Activated naive CD8-positive, alpha-beta T cell (primary cell): Measurements from ENCODE around the gene PAPLN.

ENCODE experiments used
- H3K27ac Mint-ChIP-seq: one replicate; pipeline ENCODE4 v1.8.0; 2021; ENCODE audit warnings: mixed read lengths
- H3K27me3 Mint-ChIP-seq: one replicate; pipeline ENCODE4 v1.8.0; 2021; ENCODE audit warnings: mixed read lengths
- H3K36me3 Mint-ChIP-seq: one replicate; pipeline ENCODE4 v1.8.0; 2021; ENCODE audit warnings: mixed read lengths
- H3K4me1 Mint-ChIP-seq: one replicate; pipeline ENCODE4 v1.8.0; 2021; ENCODE audit warnings: low read depth, mixed read lengths
- H3K4me3 Mint-ChIP-seq: one replicate; pipeline ENCODE4 v1.8.0; 2021; ENCODE audit warnings: mild to moderate bottlenecking, mixed read lengths
- H3K9me3 Mint-ChIP-seq: one replicate; pipeline ENCODE4 v1.8.0; 2021; ENCODE audit warnings: low read depth, mixed read lengths

Gene PAPLN

DNA sequence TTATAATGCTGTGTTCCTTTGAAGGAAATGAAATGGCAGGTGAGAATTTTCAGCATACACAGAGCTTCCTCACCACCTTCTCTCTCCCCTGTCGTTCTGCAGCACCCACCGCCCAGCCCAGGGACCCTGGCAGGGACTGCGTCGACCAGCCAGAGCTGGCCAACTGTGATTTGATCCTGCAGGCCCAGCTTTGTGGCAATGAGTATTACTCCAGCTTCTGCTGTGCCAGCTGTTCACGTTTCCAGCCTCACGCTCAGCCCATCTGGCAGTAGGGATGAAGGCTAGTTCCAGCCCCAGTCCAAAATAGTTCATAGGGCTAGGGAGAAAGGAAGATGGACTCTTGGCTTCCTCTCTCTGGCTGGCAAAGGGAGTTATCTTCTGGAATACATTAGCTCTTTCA lies 35.1 kb downstream of the PAPLN start:
- Mint-ChIP-seq H3K9me3 (no peaks in the 10 kb centered on the region), H3K27ac (no peak overlapping the region), H3K36me3 (peaks cover 10% of the 10 kb centered on the region), H3K4me1 (peaks cover 12% of the 10 kb centered on the region), H3K4me3 (no peak overlapping the region), H3K27me3 (peaks cover 7% of the 10 kb centered on the region)

DNA sequence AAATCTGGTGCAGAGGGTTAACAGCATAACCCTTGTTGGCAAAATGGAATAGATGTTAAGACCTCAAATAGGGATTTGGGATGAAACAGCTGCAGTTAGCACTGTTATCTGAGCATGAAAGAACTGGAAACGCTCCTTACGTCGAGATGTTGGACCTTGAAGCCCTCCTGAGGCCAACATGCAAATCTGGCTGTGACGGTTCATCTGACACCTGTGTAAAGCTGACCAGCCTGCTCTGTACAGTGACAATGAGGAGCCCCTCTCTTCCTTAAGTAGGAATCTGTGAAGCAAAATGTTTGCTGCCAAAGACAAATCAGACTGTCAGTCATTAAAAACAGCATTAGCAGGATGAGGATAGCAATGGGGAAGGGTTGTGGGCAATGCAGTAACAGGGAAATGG lies 36.5 kb downstream of the PAPLN start:
- Mint-ChIP-seq H3K4me1 (peaks cover 12% of the 10 kb centered on the region), H3K9me3 (no peaks in the 10 kb centered on the region), H3K36me3 (peaks cover 10% of the 10 kb centered on the region), H3K4me3 (no peak overlapping the region), H3K27me3 (peaks cover 7% of the 10 kb centered on the region), H3K27ac (no peak overlapping the region)

- H3K36me3 Mint-ChIP-seq: peaks cover 17% of the 10 kb centered on the region
- H3K27me3 Mint-ChIP-seq: no peaks in the 10 kb centered on the region
- no peak overlapping the region for H3K4me3 Mint-ChIP-seq
Observed at GRCh38 chr14:73276836-73277235, 39.5 kb downstream of the PAPLN start.

DNA sequence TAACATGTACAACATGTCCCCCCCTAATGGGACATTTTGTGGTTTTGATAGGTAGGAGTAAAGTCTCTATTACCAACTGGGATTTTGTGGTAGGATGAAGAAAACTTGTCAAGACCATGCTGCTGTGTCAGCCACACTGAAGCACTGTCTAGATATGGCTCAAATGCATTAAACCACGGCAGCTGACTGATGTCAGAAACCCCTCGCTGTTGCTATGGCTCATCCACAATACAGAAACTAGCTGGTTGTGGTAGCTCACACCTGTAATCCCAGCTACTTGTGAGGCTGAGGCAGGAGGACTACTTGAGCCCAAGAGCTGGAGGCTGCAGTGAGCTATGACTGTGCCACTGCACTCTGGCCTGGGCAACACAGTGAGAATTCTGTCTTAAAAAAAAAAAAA lies 40.1 kb downstream of the PAPLN start:
- Mint-ChIP-seq H3K36me3 (peaks cover 17% of the 10 kb centered on the region), H3K27ac (no peak overlapping the region), H3K9me3 (no peaks in the 10 kb centered on the region), H3K4me1 (no peaks in the 10 kb centered on the region), H3K4me3 (no peak overlapping the region), H3K27me3 (no peaks in the 10 kb centered on the region)

More at GRCh38 chr14:73276836-73277235, 39.5 kb downstream of the PAPLN start:
- Mint-ChIP-seq H3K9me3 (no peaks in the 10 kb centered on the region), H3K4me1 (no peaks in the 10 kb centered on the region), H3K27ac (no peak overlapping the region)

GRCh38 chr14:73280903-73281302 lies 43.6 kb downstream of the PAPLN start:
- Mint-ChIP-seq H3K36me3 (peaks cover 16% of the 10 kb centered on the region), H3K27ac (no peak overlapping the region), H3K4me1 (peaks cover 2% of the 10 kb centered on the region), H3K9me3 (no peaks in the 10 kb centered on the region), H3K27me3 (no peaks in the 10 kb centered on the region), H3K4me3 (no peak overlapping the region)

DNA sequence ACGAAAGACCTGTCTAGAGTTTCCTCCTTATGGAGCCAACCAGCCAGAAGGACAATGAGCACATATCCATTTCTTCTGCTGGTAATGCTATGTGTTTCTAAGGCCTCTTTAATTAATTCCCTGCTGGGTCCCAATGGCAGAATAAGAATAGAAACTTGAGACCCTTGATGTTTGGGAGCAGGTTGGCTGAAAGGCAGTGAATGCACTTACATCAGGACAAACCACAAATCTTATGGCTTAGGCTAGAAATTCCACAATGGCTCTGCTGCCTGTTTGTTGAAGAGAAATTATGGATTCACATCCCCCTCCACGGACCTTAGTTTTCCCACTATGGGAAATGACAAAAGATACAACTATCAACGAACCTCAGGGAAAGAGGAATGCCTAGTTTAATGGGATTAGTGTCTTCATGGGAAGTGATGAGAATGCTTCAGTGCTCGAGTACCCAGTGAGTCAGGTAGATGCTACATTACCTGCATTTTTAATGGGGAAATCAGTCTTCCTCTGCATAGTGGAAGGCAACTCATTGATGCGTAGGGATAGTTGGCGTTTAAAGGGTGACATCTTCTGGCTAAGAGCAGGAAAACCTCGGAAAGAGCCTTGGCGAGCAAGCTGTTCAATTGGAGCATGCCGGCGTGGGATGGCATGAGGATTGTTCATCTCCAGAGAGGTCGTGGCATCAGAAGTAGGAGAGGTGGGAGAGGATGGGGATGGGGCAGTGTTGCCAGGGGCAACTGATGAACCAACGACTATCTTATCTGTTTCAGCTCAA lies 46.5 kb downstream of the PAPLN start:
- peaks cover 14% of the 10 kb centered on the region for H3K36me3 Mint-ChIP-seq
- H3K9me3 Mint-ChIP-seq: no peaks in the 10 kb centered on the region
- H3K27ac Mint-ChIP-seq: no peak overlapping the region
- H3K4me3 Mint-ChIP-seq: no peak overlapping the region
- peaks cover 2% of the 10 kb centered on the region for H3K4me1 Mint-ChIP-seq
- H3K27me3 Mint-ChIP-seq: no peaks in the 10 kb centered on the region

DNA sequence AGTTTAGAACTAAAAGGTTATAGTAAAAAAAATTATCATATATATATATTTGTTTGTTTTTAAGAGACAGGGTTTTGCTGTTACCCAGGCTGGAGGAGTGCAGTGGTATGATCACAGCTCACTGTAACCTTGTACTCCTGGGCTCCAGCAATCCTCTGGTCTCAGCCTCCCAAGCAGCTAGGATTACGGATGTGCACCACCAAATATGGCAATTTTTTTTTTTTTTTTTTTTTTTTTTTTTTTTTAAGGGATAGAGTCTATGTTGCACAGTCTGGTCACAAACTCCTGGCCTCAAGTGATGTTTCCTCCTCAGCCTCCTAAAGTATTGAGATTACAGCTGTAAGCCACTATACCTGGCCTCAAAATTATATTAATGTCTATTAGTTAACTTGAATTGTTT lies 48.7 kb downstream of the PAPLN start:
- H3K4me3 Mint-ChIP-seq: no peak overlapping the region

GRCh38 chr14:73286598-73286997 lies 49.3 kb downstream of the PAPLN start:
- H3K9me3 Mint-ChIP-seq: no peaks in the 10 kb centered on the region
- no peak overlapping the region for H3K27ac Mint-ChIP-seq
- H3K4me1 Mint-ChIP-seq: peaks cover 16% of the 10 kb centered on the region
- peaks cover 11% of the 10 kb centered on the region for H3K36me3 Mint-ChIP-seq
- H3K4me3 Mint-ChIP-seq: no peak overlapping the region
- no peaks in the 10 kb centered on the region for H3K27me3 Mint-ChIP-seq

More for the DNA sequence above, 48.7 kb downstream of the PAPLN start:
- H3K27ac Mint-ChIP-seq: no peak overlapping the region
- H3K9me3 Mint-ChIP-seq: no peaks in the 10 kb centered on the region
- peaks cover 11% of the 10 kb centered on the region for H3K36me3 Mint-ChIP-seq
- H3K27me3 Mint-ChIP-seq: no peaks in the 10 kb centered on the region
- H3K4me1 Mint-ChIP-seq: peaks cover 16% of the 10 kb centered on the region

GRCh38 chr14:73287071-73287470 lies 49.8 kb downstream of the PAPLN start:
- H3K27ac Mint-ChIP-seq: no peak overlapping the region
- H3K4me3 Mint-ChIP-seq: no peak overlapping the region
- H3K9me3 Mint-ChIP-seq: no peaks in the 10 kb centered on the region
- H3K36me3 Mint-ChIP-seq: peaks cover 11% of the 10 kb centered on the region
- H3K4me1 Mint-ChIP-seq: peaks cover 19% of the 10 kb centered on the region
- H3K27me3 Mint-ChIP-seq: no peaks in the 10 kb centered on the region

DNA sequence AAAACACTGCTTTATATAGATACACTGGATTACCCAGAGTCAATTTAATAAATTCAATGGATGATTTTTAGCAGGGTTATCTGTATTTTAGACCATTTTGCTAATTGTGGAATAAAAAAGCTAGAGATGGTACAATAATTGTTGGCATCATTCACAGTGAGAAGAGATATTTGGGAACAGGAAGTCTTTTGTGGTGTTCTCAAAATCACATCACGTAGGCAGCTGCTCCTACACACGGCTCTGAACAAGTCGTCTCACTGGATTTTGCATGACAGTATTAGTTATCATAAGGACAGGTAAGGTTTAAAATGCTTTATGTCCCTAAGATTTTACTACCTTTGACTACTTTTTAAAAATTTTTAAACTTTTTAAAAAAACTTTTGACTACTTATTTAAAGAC lies 52.0 kb downstream of the PAPLN start:
- Mint-ChIP-seq H3K4me3 (no peak overlapping the region), H3K36me3 (peaks cover 16% of the 10 kb centered on the region), H3K27me3 (no peaks in the 10 kb centered on the region), H3K4me1 (peaks cover 21% of the 10 kb centered on the region), H3K9me3 (no peaks in the 10 kb centered on the region), H3K27ac (no peak overlapping the region)

DNA sequence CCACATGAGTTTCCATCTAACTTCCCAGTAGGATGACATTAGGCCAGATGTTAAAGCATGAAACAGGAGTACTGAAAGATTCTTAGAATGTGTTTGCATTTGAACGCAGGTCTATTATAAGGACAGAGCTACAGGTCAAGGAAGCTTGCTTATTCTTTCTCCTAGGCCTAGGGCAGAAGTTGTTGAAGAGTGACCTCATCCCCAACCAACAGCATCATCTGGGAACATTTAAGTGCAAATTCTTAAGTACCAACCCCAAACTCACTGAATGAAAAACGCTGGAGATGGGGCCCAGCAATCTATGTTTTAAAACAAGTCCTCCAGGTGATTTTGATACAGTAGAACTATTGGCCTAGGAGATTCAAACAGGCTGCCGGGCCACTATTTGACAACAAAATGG lies 52.4 kb downstream of the PAPLN start:
- H3K36me3 Mint-ChIP-seq: peaks cover 16% of the 10 kb centered on the region
- no peak overlapping the region for H3K4me3 Mint-ChIP-seq
- H3K27ac Mint-ChIP-seq: no peak overlapping the region
- no peaks in the 10 kb centered on the region for H3K27me3 Mint-ChIP-seq
- peaks cover 21% of the 10 kb centered on the region for H3K4me1 Mint-ChIP-seq
- no peaks in the 10 kb centered on the region for H3K9me3 Mint-ChIP-seq

DNA sequence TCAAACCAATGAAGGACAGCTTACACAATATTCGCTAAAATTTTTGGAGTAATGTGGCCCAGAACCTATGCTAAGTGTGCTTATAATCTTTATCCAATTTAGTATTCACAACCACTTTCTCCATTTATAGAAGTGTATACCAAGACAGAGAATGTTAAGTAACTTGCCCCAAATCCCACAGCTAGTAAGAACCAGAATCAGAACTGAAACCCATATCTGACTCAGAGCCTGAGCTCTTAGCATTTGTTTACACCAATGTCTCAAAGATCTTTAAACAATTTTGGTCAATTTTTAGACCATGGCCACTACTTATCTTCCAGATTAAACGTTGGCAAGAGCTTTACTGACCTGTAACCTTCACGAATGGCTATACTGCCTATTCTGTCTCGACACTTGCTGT lies 53.0 kb downstream of the PAPLN start:
- no peak overlapping the region for H3K4me3 Mint-ChIP-seq

GRCh38 chr14:73293782-73294781 lies 56.8 kb downstream of the PAPLN start:
- Mint-ChIP-seq H3K4me3 (no peak overlapping the region), H3K36me3 (peaks cover 15% of the 10 kb centered on the region), H3K27ac (no peak overlapping the region), H3K9me3 (no peaks in the 10 kb centered on the region), H3K4me1 (peaks cover 19% of the 10 kb centered on the region), H3K27me3 (no peaks in the 10 kb centered on the region)

More for the DNA sequence above, 53.0 kb downstream of the PAPLN start:
- H3K27ac Mint-ChIP-seq: no peak overlapping the region
- H3K27me3 Mint-ChIP-seq: no peaks in the 10 kb centered on the region
- H3K36me3 Mint-ChIP-seq: peaks cover 18% of the 10 kb centered on the region
- H3K4me1 Mint-ChIP-seq: peaks cover 21% of the 10 kb centered on the region
- H3K9me3 Mint-ChIP-seq: no peaks in the 10 kb centered on the region

DNA sequence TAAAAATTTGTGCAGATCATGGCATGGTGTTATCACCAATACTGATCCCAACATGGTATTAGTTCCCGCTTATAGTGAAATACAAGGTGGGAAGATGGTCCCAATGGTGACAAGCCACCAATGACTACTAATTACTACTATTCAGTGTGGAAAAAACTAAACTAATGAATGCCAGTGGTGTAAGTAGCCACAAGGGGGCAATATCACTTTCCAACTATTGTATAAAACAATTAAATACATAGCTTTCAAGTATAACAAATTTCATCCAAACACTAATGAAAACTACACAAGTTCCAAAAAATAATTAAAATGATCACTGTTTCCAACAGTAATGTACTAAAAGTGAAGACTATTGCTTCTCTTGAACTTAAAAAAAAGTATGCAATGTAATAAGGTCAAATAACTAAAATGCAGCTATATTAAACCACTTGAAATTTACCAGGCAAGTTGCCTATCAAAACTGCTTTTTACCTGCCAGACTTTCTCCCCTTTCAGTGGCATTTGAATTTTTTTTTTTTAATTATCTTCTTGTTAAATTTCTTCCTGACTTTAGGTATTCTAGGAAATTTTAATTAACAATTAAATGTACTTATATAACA lies 58.0 kb downstream of the PAPLN start:
- no peaks in the 10 kb centered on the region for H3K27me3 Mint-ChIP-seq
- H3K4me1 Mint-ChIP-seq: peaks cover 10% of the 10 kb centered on the region
- no peaks in the 10 kb centered on the region for H3K9me3 Mint-ChIP-seq
- no peak overlapping the region for H3K4me3 Mint-ChIP-seq
- H3K36me3 Mint-ChIP-seq: peaks cover 14% of the 10 kb centered on the region
- no peak overlapping the region for H3K27ac Mint-ChIP-seq

DNA sequence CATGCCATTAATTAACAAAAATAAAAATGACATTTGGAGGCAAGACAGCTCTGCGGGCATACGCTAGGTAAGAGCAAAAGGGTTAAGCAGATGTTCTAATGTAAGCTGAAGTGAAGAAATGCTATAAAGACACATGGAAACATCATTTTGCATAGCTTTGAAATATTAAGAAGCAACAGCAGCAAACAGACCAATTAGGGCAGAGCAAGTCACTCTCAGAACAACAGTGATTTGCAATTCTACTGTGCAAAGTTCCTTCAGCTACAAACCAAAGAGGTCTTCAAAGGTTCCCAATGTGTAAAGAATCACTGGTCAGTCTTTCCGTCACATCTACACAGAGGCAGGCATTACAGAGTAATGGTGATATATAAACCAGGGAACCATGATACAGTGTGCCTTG lies 68.2 kb downstream of the PAPLN start:
- no peak overlapping the region for H3K27ac Mint-ChIP-seq
- no peaks in the 10 kb centered on the region for H3K9me3 Mint-ChIP-seq
- H3K27me3 Mint-ChIP-seq: no peaks in the 10 kb centered on the region
- no peak overlapping the region for H3K4me3 Mint-ChIP-seq
- peaks cover 3% of the 10 kb centered on the region for H3K4me1 Mint-ChIP-seq
- no peaks in the 10 kb centered on the region for H3K36me3 Mint-ChIP-seq
